Stimulated activated CD4-positive, alpha-beta T cell treated with anti-CD3 and anti-CD28 coated beads, Interleukin-1b, Interleukin-23, amount 100 ng/mL, for 1 hour (primary cell): Measurements from ENCODE around the gene CFAP157.
A peak's percentile ranks its signal among the peaks of the same experiment; 100 is the strongest.

Experiments
- DNase-seq, 2 donors: peaks; one replicate each; pipeline ENCODE4 v3.0.0-alpha.2; 2020; ENCODE audit warnings: low read depth in 2 of 2

The CFAP157 gene

GRCh38 chr9:127715470-127716337, 8.9 kb downstream of the CFAP157 start, which contains the start of the genes PTRH1 and TTC16:
TSS of gene PTRH1 (minus strand) at chr9:127715663. CDS start at chr9:127715639, 24 bp downstream.
TSS of gene TTC16 (plus strand) at chr9:127716079. CDS start at chr9:127716146, 67 bp downstream.
- DNase-seq: peak; percentile 85 to 98

- no peak for DNase-seq
Observed at GRCh38 chr9:127716412-127716811, 9.6 kb downstream of the CFAP157 start.

- DNase-seq: no peak
Observed at GRCh38 chr9:127717766-127718165, 11.0 kb downstream of the CFAP157 start.

GRCh38 chr9:127720031-127720864, 13.5 kb downstream of the CFAP157 start:
- no peak for DNase-seq

- DNase-seq: no peak
Observed at GRCh38 chr9:127720865-127721227, 14.1 kb downstream of the CFAP157 start.

GRCh38 chr9:127721391-127721821, 14.6 kb downstream of the CFAP157 start:
- DNase-seq: no peak

GRCh38 chr9:127722055-127722745, 15.4 kb downstream of the CFAP157 start:
- DNase-seq: no peak

- no peak for DNase-seq
Observed at GRCh38 chr9:127723013-127723412, 16.2 kb downstream of the CFAP157 start.

GRCh38 chr9:127723444-127723843, 16.7 kb downstream of the CFAP157 start:
- no peak for DNase-seq

- DNase-seq: no peak
Observed at GRCh38 chr9:127724012-127724411, 17.2 kb downstream of the CFAP157 start.

- DNase-seq: no peak
Observed at GRCh38 chr9:127726871-127727270, 20.1 kb downstream of the CFAP157 start.

GRCh38 chr9:127728808-127729207, 22.0 kb downstream of the CFAP157 start:
- no peak for DNase-seq

- no peak for DNase-seq
Observed at GRCh38 chr9:127729522-127730256, 22.9 kb downstream of the CFAP157 start.

- DNase-seq: no peak
Observed at GRCh38 chr9:127730262-127730661, 23.5 kb downstream of the CFAP157 start.

- no peak for DNase-seq
Observed at GRCh38 chr9:127730799-127731410, 24.1 kb downstream of the CFAP157 start.

GRCh38 chr9:127731938-127732337, 25.1 kb downstream of the CFAP157 start:
- DNase-seq: no peak

GRCh38 chr9:127732444-127732843, 25.7 kb downstream of the CFAP157 start:
- DNase-seq: no peak

- DNase-seq: no peak
Observed at GRCh38 chr9:127733614-127734013, 26.8 kb downstream of the CFAP157 start.

- no peak for DNase-seq
Observed at GRCh38 chr9:127734247-127734746, 27.5 kb downstream of the CFAP157 start.

- peak; percentile 93 to 95 for DNase-seq
Observed at GRCh38 chr9:127734747-127735529, 28.1 kb downstream of the CFAP157 start, which contains the start of gene TOR2A. TSS of gene TOR2A (minus strand) at chr9:127735294. CDS start at chr9:127735270, 24 bp downstream.
